Sciatic nerve (tissue), 2 donors: ENCODE measurements around the gene PDXK. TPM values are rescaled to one million over a fixed set of nuclear protein-coding genes. Genes with fewer than 3 reads are reported as not detected.
"Not testable (repeated sequence)": the region's sequence is repeated elsewhere in the genome, so short reads cannot be mapped to it uniquely, and the experiment has no call there.

Experiments used
- ATAC-seq: fragments of 200-7000 bp; cut with Tn5 transposase; one replicate; pipeline ENCODE4 v1.9.1; 2020; ENCODE audit warnings: mild to moderate bottlenecking, moderate library complexity
- DNase-seq: peaks from one replicate; pipeline ENCODE4 v3.0.0-alpha.2; 2020; ENCODE audit warnings: low spot score
- intact Hi-C: fragments of 100-400 bp; cut with DNase I; formaldehyde crosslinking; loops from one replicate; pipeline ENCODE4 v1.14.2; 2022
- total RNA-seq: library from RNA; stranded (reverse); fragmentation: NEBNext Ultra II Directional; extraction: Animal tissue kit (Norgen Biotek cat#: 25700); gene quantifications from one replicate; pipeline ENCODE4 v1.2.1, GENCODE V29; 2021
- donor health status: DM: no; HTN: no; CAD: no.
- donor health status: DM: no; HTN: no; CAD: no.

PDXK gene
- 111 TPM for total RNA-seq

DNA sequence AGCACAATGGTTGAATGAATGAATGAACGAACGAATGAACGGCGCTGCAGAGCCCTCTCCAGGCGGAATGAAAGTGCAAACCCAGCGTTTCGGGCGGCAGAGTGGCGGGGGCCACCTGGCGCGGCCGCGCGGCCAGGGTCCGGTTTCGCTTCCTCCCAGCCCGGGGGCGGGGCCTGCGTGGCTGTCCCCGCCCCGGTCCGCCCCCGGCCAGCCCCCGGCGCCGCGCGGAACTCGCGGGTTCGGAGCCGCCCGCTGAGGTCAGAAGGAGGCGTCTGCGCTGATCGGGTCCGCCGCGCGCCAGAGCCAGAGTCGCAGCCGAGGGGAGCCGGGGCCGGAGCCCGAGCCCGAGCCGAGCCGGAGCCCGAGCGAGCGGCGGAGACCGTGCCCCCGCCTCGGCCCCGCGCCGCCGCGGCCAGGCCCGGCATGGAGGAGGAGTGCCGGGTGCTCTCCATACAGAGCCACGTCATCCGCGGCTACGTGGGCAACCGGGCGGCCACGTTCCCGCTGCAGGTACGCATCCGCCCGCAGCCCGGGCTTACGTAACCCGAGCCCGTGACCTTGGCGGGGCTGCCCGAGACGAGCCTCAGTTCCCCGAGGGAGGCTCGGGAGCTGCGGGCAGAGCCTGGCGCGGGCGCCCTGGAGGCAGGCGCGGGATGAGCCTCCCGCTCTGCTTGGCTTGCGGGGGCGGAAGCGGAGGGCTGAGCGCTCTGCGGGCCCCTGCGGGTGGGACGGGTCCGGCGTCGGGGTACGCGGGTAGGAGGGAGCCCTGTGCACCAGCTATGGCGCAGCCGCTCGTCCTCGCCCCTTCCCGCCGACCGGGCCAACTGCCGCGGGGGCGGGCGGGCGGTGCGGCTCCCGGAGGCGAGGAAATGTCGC is at the start of gene PDXK:
Gene PDXK, plus strand, starts transcription at position 258 of the 876 bp plus-strand sequence. Its CDS starts 166 bp downstream, at position 424.
- ATAC-seq (peak; percentile 88), DNase-seq (peak; percentile 92)
- intact Hi-C loops, result no loop called here

DNA sequence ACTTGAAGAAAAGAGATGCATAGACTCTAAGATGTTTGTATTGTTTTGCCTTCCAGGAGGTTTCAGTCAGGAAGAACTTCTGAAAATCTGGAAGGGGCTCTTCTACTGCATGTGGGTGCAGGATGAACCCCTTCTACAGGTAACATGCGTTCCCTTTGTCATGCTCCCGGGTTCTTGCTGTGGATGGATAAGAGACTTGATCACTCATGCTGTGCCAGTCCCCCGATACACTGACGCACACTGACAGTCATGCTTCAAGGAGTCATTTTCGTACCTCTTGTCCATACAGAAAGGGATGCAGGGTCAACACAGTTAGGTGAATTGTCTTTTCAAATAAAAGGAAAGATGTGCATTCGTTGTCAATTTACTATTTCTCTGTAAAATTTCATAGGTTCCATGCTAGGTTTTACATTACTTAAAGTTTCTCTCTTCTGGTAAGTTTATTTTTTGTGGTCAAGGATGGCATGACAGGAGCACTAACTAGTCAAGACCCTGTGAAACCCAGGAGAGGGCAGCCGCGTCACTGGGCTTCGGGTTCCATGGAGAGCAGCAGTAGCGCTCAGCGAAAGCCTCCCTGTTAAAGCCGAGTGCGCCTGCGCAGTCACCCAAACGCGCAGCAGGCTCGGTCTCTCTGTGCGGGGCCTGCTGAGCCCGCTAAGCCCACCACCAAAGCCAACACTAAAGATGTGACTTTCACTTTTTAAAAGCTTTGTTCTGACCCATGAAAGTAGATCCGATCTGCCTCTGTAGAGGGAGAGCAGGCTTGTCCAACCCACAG is 48.9 kb upstream of the PDXK start:
- intact Hi-C loops, result no loop called here
- DNase-seq, result no peak
- ATAC-seq, result no peak

DNA sequence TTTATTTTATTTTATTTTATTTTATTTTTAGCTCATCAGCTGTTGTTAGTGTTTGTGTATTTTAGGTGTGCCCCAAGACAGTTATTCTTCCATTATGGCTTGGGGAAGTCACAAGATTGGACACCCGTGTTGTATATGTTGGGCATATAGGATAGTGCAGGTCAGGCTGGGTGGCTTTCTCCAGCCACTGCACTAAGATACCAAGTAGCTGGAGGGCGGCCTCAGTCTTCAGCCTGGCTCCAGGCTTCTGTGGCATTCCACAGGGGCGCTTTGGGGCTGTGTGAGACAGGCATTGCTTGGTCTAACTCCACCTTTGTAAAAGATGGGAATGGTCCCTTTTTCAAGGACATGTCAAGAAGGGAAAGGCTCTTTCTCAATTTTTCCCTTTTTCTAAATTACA is 43.1 kb upstream of the PDXK start:
- intact Hi-C loops, result no loop called here
- ATAC-seq (no peak), DNase-seq (peak; percentile 0)

DNA sequence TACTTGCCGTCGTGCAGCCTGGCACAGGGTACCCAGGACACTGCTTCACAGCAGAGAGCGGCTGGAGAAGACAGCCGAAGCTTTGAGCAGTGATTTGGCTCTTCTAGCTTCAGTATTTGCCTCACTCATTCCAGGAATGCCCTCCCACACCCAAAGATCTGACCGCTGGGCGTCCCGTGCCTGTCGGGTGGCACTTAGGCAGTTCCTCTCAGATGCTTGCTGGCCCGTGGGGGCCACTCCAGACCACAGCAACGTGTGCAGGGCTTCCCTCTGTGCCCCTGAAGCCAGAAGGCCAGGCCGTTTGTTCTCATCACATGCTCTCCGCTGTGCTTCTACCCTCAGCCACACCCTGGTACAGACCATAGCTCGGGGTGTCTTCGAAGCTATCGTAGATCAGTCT is 42.5 kb upstream of the PDXK start:
- no peak for ATAC-seq
- intact Hi-C loops, result no loop called here
- peak; percentile 43 for DNase-seq

DNA sequence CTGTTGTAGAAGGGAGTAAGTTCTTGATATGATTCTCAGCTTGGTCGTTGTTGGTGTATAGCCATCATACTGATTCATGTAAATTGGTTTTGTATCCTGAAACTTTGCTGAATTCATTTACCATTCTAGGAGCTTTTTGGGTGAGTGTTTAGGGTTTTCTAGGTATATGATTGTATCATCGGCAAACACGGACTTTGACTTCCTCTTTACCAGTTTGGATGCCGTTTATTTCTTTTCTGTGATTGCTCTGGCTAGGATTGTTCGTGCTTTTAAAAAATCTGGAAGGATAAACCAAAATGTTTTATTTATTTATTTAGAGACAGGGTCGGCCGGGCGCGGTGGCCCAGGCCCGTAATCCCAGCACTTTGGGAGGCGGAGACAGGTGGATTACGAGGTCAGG is 39.0 kb upstream of the PDXK start:
- intact Hi-C loops, result no loop called here
- ATAC-seq, result no peak
- DNase-seq, result peak; percentile 14

DNA sequence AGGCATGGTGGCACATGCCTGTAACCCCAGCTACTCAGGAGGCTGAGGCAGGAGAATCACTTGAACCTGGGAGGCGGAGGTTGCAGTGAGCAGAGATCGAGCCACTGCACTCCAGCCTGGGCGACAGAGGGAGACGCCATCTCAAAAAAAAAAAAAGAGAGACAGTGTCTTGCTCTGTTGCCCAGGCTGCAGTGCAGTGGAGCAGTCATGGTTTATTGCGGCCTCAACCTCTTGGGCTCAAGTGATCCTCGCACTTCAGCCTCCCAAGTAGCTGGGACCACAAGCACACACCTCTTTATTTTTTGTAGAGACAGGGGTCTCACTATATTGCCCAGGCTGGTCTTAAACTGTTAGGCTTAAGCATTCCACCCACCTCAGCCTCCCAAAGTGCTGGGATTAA is 38.5 kb upstream of the PDXK start:
- DNase-seq, result peak; percentile 2
- intact Hi-C loops, ATAC-seq: not testable (repeated sequence)

DNA sequence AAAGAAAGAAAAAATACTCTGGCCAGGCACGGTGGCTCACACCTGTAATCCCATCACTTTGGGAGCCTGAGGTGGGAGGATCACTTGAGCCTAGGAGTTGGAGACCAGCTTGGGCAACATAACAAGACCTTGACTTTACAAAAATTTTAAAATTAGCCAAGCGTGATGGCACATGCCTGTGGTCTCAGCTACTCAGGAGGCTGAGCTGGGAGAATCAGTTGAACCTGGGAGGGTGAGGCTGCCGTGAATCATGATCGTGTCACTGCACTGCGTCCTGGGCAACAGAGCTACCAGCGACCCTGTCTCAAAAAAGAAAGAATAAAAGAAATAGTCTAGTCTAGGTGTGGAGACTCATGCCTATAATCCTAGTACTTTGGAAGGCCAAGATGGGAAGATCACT is 37.3 kb upstream of the PDXK start:
- intact Hi-C loops, result no loop called here
- DNase-seq, result peak; percentile 3
- no peak for ATAC-seq

DNA sequence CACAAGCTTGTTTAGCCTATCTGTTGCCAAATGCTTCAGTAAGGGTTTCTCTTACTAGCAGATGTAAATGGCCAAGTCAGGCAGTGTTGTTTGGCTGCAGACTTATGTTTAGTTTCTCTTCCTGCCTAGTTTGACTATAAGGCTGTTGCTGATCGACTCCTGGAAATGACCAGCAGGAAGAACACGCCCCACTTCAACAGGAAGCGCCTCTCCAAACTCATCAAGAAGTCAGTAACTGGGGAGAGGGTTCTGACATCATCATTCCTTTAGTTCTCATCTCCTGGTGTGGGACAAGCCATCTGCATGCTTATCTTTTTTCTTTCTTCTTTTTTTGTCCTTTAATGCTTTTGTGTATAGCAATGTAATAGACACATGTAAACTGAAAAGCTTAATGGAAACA is 34.5 kb upstream of the PDXK start:
- DNase-seq (no peak), ATAC-seq (no peak)
- intact Hi-C loops, result no loop called here

DNA sequence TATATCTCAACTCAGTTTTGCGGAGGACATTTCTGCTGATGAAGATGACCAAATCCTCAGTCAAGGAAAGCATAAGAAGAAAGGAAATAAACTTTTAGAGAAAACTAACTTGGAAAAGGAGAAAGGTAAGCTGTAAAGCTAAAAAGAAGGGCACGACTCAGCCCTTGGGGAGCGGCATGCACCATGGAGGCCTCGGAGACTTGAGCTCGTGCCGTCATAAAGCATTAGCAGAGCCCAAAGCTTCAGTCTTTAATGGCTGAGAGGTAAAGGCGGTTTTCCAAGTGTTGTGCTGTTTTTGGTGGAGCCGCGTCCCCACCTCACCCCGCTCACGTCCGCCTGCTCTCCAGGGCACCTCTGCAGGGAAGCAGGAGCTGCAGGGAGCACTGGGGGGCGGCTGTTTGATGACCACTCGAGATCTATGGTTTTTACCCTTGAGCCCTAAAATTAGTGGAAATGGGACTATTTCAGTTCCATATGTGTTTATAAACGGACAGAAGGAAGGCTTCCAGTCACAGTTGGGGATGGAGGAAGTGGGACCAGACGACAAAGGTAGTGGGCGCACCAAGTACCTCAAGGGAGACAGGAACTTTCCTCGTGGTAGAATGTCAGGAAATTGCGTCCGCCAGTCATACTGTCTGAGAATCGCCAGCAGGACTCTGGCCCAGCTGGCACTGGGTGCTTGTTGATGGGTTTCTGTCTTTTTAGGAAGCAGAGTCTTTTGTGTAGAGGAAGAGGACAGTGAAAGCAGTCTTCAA is 31.9 kb upstream of the PDXK start:
- DNase-seq, result peak; percentile 23
- ATAC-seq, result no peak
- intact Hi-C loops, result no loop called here

DNA sequence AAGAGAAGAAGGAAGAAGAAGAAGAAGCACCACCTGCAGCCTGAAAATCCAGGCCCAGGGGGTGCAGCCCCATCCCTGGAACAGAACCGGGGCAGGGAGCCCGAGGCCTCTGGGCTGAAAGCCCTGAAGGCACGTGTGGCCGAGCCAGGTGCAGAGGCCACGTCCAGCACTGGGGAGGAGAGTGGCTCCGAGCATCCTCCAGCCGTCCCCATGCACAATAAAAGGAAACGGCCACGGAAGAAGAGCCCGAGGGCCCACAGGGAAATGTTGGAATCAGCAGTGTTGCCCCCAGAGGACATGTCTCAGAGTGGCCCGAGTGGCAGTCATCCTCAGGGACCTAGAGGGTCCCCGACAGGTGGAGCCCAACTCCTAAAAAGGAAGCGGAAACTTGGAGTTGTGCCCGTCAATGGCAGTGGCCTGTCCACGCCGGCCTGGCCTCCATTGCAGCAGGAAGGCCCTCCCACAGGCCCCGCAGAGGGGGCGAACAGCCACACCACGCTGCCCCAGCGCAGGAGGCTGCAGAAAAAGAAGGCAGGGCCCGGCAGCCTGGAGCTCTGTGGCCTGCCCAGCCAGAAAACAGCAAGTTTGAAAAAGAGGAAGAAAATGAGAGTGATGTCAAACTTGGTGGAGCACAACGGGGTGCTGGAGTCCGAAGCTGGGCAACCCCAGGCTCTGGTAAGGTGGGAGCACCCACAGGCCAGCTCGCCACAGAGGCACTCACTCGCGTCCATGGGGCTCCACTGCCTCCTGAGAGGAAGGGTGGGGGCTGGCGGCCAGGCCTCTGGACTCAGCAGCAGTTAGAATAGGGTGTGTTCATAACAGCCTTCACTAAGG is 31.1 kb upstream of the PDXK start:
- peak; percentile 38 for ATAC-seq
- intact Hi-C loops, result no loop called here
- no peak for DNase-seq

DNA sequence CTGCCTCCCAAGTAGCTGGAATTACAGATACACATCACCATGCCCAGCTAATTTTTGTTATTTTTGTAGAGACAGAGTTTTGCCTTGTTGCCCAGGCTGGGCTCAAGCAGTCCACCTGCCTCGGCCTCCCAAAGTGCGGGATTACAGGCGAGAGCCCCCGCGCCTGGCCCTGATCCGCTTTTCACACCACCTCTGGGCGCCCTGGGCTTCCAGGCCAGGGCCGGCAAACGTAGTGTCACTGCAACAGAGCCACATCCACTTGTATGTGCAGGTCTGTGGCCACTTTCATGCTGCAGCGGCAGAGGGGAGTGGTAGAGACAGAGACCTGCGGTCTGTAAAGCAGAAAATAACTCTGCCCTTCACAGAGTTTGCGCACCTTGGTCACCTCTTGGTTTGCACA is 30.0 kb upstream of the PDXK start:
- no peak for DNase-seq
- intact Hi-C loops, result no loop called here
- ATAC-seq, result no peak

DNA sequence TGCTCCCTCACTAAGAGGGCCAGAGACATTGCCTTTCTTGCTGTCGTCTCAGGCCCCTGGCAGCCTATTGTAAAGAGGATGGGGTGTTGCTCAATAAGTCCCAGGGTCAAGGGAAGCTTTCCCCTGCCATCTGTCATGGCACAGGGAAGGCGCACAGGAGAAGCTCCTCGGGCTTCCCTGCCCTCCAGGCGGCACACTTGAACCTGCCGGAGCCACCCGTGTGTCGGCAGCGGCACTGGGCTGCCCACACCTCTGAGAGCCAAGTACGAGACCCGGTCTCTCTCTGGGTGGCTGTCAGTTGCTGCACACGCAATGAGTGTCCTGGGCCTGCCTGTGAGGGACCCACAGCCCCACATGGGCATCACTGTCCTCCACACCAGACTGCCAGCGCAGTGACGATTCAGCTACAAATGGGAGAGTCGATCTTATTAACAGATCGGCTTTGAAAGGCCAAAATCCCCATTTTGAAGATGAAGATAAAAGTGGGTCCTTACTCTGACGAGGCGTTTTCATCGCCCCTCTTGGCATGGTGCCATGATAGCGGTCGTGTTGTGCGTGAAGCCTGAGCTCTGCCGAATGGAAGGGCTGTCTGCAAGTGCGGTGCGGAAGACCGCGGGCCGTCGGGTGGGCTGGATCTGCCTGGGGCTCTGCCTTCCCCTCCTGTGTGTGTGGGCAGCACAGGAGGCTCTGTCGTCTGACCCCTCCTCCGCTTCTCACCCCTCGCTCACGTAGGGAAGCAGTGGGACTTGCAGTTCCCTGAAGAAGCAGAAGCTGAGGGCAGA is 29.2 kb upstream of the PDXK start:
- intact Hi-C loops, result no loop called here
- ATAC-seq (no peak), DNase-seq (no peak)

DNA sequence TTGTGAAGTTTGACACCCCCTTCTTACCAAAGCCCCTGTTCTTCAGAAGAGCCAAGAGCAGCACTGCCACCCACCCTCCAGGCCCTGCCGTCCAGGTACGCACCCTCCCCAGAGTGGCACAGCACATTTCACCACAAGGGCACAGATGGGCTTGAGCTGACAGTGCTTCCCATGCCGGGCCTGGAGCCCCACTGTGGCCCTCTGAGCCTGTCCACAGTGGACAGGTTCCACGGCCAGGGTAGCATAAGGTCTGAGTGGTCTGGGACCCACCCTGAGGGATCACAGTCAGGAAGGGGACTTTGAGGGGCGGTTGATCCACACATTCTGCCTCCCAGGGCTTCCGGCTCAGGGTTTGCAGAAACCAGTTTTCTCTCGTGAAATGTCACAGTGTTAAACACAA is 28.6 kb upstream of the PDXK start:
- DNase-seq, result no peak
- intact Hi-C loops, result no loop called here
- no peak for ATAC-seq

DNA sequence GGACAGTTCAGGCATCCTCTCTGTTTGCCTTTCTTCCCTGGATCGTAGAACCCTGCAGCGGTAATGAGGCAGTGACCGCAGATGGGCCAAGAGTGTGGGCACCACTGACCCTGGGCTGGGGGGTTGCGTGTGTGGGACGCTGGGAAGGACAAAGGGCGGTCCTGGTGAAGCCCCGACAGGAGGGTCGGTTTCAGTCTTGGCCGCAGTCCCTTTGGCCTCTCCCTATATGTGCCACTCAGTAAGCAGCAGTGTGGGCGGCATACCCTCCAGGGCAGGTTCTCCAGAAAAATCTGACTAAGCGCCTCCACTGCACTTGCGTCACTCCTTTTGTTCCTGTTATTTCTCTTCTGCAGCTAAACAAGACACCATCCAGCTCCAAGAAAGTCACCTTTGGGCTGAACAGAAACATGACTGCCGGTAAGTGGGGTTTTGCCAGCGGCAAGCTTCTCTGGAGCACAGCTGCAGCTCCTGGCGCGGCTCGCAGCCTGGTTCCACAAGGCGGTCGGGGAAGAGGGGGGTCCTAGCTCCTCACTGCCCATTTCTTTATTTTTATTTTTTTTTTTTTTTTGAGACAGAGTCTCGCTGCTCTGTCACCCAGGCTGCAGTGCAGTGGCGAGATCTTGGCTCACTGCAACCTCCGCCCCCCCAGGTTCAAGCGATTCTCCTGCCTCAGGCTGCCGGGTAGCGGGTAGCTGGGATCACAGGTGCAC is 27.7 kb upstream of the PDXK start:
- DNase-seq, result no peak
- no peak for ATAC-seq
- intact Hi-C loops, result no loop called here

DNA sequence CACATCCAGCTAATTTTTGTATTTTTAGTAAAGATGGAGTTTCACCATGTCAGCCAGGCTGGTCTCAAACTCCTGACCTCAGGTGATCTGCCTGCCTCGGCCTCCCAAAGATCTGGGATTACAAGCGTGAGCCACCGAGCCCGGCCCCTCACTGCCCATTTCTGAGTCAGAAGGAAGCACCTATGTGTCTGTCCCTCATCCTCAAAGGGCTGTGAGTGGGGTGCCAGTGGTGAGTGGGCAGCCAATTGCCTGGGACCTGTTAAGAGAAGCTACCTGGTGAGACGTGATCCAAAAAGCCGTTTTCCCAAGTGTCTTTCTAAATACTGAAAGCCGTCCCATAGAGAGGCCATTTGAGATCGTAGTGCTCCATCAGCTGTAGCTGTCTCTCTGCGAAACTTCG is 27.1 kb upstream of the PDXK start:
- ATAC-seq, result no peak
- intact Hi-C loops, result no loop called here
- DNase-seq, result no peak

DNA sequence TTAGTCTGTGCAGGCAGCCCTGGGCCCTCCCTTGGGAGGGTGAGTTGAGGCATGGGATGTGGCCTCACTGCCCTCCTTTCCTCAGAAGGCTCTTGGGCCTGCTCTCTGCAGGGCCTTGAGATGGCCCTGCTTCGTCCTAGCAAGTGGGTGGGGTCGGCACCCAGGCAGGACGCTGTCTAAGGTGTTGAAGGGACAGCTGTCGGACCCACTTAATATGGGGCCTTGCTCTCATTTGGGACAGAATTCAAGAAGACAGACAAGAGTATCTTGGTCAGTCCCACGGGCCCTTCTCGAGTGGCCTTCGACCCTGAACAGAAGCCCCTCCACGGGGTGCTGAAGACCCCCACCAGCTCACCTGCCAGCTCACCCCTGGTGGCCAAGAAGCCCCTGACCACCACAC is 26.0 kb upstream of the PDXK start:
- ATAC-seq (no peak), DNase-seq (no peak)
- intact Hi-C loops, result no loop called here

DNA sequence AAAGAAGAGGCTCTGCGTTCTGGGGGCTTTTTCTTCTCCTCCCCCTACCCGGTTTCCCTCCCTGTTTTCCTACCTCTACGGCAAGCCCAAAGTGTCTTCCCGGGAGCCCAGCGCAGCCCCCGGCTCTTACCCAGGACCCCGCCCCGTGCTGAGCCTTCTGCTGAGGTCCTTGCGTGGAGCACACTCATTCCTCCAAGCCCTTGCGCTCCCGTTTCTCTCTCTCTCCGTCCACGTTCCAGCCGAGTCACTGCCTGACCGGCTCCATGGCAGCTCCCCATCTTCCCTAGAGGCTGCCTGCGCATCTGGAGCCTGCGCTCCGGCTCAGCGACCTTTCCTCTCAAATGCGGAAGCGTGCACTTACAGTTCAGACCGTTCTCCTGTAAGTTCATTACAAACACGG is 24.9 kb upstream of the PDXK start:
- DNase-seq, result no peak
- no peak for ATAC-seq
- intact Hi-C loops, result no loop called here
